HEK293 (cell line): ENCODE results near the gene APBB2.

Experiments
- CTCF ChIP-seq: fragments of 450-650 bp; formaldehyde crosslinking; IDR thresholded peaks from 2 replicates; pipeline ENCODE4 v1.5.1; 2016; ENCODE audit warnings: missing biosample characterization, missing genetic modification characterization
- REPIN1 ChIP-seq: fragments of 450-650 bp; formaldehyde crosslinking; IDR thresholded peaks from 2 replicates; pipeline ENCODE4 v1.5.1; 2017; ENCODE audit warnings: missing biosample characterization, missing genetic modification characterization, low read depth
- YY1 ChIP-seq: fragments of 450-650 bp; formaldehyde crosslinking; IDR thresholded peaks from 2 replicates; pipeline ENCODE4 v1.5.1; 2018; ENCODE audit warnings: missing biosample characterization, missing genetic modification characterization
- ZBTB8A ChIP-seq: fragments of 450-650 bp; formaldehyde crosslinking; IDR thresholded peaks from 2 replicates; pipeline ENCODE4 v1.5.1; 2016; ENCODE audit warnings: missing biosample characterization, missing genetic modification characterization
- ZNF335 ChIP-seq: fragments of 450-650 bp; formaldehyde crosslinking; conservative IDR thresholded peaks from 2 replicates; pipeline ENCODE4 v1.5.1; 2016; ENCODE audit warnings: missing biosample characterization, missing genetic modification characterization
- ZNF76 ChIP-seq: fragments of 450-650 bp; formaldehyde crosslinking; IDR thresholded peaks from 2 replicates; pipeline ENCODE4; 2016; ENCODE audit warnings: low read depth, missing biosample characterization, missing genetic modification characterization, borderline replicate concordance

DNA sequence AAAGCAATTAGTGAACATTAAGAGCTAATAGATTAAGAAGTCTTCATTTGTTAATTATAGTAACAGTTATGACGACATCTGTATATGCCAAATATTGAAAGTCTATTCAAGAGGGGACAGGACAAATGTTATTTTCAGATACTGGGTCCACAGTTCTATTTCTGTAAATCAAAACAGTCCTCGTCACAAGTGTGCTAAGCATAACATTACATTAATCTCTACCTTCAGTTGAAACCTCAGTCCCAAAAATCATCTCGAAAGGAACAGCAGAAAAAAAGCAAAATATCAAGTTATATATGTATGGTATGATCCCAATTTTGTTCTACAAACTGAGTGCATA is 70.3 kb downstream of the APBB2 start:
- TF ChIP-seq ZNF335 (tag by site-specific recombination) (no peak), CTCF (tag by site-specific recombination) (no peak), ZBTB8A (tag by site-specific recombination) (no peak), YY1 (tag by site-specific recombination) (no peak), REPIN1 (no peak), ZNF76 (tag by site-specific recombination) (no peak)
